HG03064 (cell line): ENCODE results near the gene ARHGAP25.

Experiments used
- ATAC-seq: cut with Tn5 transposase; IDR thresholded peaks from one replicate; pipeline ENCODE4 v1.9.1; 2021; ENCODE audit warnings: low read depth; ENCODE audit not compliant: unreplicated experiment

ARHGAP25 gene

GRCh38 chr2:68764806-68765311 is 30.2 kb downstream of the ARHGAP25 start:
- no peak for ATAC-seq

GRCh38 chr2:68765739-68766375 is 31.2 kb downstream of the ARHGAP25 start:
- no peak for ATAC-seq

GRCh38 chr2:68766376-68766845 is 31.8 kb downstream of the ARHGAP25 start:
- no peak for ATAC-seq

- no peak for ATAC-seq
Measured at GRCh38 chr2:68767031-68767961, 32.7 kb downstream of the ARHGAP25 start.

- ATAC-seq: no peak
Measured at GRCh38 chr2:68767996-68768395, 33.4 kb downstream of the ARHGAP25 start.

GRCh38 chr2:68768461-68768860 is 33.9 kb downstream of the ARHGAP25 start:
- no peak for ATAC-seq

- no peak for ATAC-seq
Measured at GRCh38 chr2:68768951-68769350, 34.3 kb downstream of the ARHGAP25 start.

- ATAC-seq: no peak
Measured at GRCh38 chr2:68769586-68770270, 35.1 kb downstream of the ARHGAP25 start.

GRCh38 chr2:68770271-68771111 is 35.9 kb downstream of the ARHGAP25 start:
- ATAC-seq: no peak

- ATAC-seq: no peak
Measured at GRCh38 chr2:68771211-68771751, 36.7 kb downstream of the ARHGAP25 start.

- ATAC-seq: no peak
Measured at GRCh38 chr2:68772109-68772508, 37.5 kb downstream of the ARHGAP25 start.

GRCh38 chr2:68774569-68775271 is 40.1 kb downstream of the ARHGAP25 start:
- ATAC-seq: peak; percentile 86

GRCh38 chr2:68775272-68775842 is 40.7 kb downstream of the ARHGAP25 start:
- no peak for ATAC-seq

- ATAC-seq: no peak
Measured at GRCh38 chr2:68776124-68776523, 41.5 kb downstream of the ARHGAP25 start.

GRCh38 chr2:68779595-68779994 is 45.0 kb downstream of the ARHGAP25 start:
- no peak for ATAC-seq

- no peak for ATAC-seq
Measured at GRCh38 chr2:68784188-68784587, 49.6 kb downstream of the ARHGAP25 start.

- no peak for ATAC-seq
Measured at GRCh38 chr2:68784915-68785314, 50.3 kb downstream of the ARHGAP25 start.

- no peak for ATAC-seq
Measured at GRCh38 chr2:68787356-68787755, 52.7 kb downstream of the ARHGAP25 start.

GRCh38 chr2:68789603-68790002 is 55.0 kb downstream of the ARHGAP25 start:
- peak; percentile 100 for ATAC-seq
